ENCODE results near the gene LRRC30.

GRCh38 chr18:7195266-7195665 lies 35.6 kb upstream of the LRRC30 start:
- TF ChIP-seq GATA2 (IDR thresholded peaks at IDR 0.05; ENCODE audit: low read depth, low read length) (no peak), GATA3 (IDR thresholded peaks at IDR 0.05; ENCODE audit: low read depth, low read length) (no peak)

Data from SH-SY5Y (cell line).